ENCODE results near the gene GBA2. TPM values are rescaled to one million over a fixed set of nuclear protein-coding genes. Genes with fewer than 3 reads are reported as not detected.

The GBA2 gene
- polyA plus RNA-seq, 1 donor (not counting 4 experiments of a cell fraction or from before 2014, with no cell fraction given): 31.7 TPM

DNA sequence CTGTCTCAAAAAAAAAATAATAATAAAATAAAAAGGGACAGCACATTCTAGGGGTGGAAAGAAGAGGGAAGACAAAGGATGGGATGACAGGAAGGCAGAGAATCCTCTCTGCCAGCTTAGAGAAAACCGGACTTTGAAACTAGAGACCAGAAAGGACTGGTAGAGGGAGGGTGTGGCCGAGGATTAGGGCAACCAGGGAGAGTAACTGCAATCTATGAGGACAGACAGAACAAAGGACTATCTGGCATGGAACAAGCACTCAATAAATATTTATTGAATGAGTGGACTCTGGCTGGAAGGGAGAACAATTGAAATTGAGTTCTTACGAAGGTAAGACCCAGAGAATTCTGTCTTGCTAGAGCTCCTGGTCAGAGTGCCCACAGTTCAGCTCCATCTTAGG is 2.4 kb downstream of the GBA2 start:
- H4K20me1 ChIP-seq (ENCODE audit: control insufficient read depth, extremely low read depth, insufficient read depth, low read length): peaks cover 5% of the 10 kb centered on the region
- H3K9me1 ChIP-seq (ENCODE audit: control insufficient read depth, extremely low read depth, insufficient read depth, low read length): peaks cover 3% of the 10 kb centered on the region
- peaks cover 19 to 29% of the 10 kb centered on the region in 2 experiments for H3K36me3 ChIP-seq (ENCODE audit: control insufficient read depth in 2 of 2, extremely low read depth in 1 of 2, insufficient read depth in 2 of 2, low read length in 2 of 2)
- H3K9ac ChIP-seq (ENCODE audit: control insufficient read depth, extremely low read depth, insufficient read depth, low read length): no peak overlapping the region
- H3K4me3 ChIP-seq (ENCODE audit: control insufficient read depth in 2 of 3, extremely low read depth in 1 of 3, insufficient read depth in 2 of 3, low read depth in 1 of 3, low read length in 3 of 3): peak overlapping the region; percentile 73 to 80 (median 80)
- no peak for FAIRE-seq
- dilution Hi-C loops (cut with MboI; ENCODE audit: extremely low pct_ligation_motif_present, low sequenced_read_pairs): no loop called here
- H3K4me2 ChIP-seq (ENCODE audit: control insufficient read depth, extremely low read depth, insufficient read depth, low read depth, low read length): peak overlapping the region; percentile 89
- H3K79me2 ChIP-seq (ENCODE audit: control insufficient read depth, insufficient read depth, low read length): peaks cover 43% of the 10 kb centered on the region
- H3K27ac ChIP-seq (ENCODE audit: control insufficient read depth, insufficient read depth, low read length): no peak overlapping the region
- H2AFZ ChIP-seq (ENCODE audit: control insufficient read depth, low read length): no peak overlapping the region
- H3K27me3 ChIP-seq (ENCODE audit: control insufficient read depth, extremely low read depth, insufficient read depth, low read length): no peaks in the 10 kb centered on the region
- TF ChIP-seq, protein P1, sequence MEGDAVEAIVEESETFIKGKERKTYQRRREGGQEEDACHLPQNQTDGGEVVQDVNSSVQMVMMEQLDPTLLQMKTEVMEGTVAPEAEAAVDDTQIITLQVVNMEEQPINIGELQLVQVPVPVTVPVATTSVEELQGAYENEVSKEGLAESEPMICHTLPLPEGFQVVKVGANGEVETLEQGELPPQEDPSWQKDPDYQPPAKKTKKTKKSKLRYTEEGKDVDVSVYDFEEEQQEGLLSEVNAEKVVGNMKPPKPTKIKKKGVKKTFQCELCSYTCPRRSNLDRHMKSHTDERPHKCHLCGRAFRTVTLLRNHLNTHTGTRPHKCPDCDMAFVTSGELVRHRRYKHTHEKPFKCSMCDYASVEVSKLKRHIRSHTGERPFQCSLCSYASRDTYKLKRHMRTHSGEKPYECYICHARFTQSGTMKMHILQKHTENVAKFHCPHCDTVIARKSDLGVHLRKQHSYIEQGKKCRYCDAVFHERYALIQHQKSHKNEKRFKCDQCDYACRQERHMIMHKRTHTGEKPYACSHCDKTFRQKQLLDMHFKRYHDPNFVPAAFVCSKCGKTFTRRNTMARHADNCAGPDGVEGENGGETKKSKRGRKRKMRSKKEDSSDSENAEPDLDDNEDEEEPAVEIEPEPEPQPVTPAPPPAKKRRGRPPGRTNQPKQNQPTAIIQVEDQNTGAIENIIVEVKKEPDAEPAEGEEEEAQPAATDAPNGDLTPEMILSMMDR (optimal IDR thresholded peaks at IDR 0.05 in 1 of 3, IDR thresholded peaks at IDR 0.05 in 1 of 3, conservative IDR thresholded peaks at IDR 0.05 in 1 of 3; ENCODE audit: extremely low read depth in 1 of 3, insufficient read depth in 2 of 3, low read length in 3 of 3): no peak
- no peak for TF ChIP-seq EZH2 (IDR thresholded peaks at IDR 0.05; ENCODE audit: low read length)
- DNase-seq (ENCODE audit: low read depth, low spot score): no peak
- no peaks in the 10 kb centered on the region for H3K9me3 ChIP-seq (ENCODE audit: control insufficient read depth, low read depth, low read length)
- H3K4me1 ChIP-seq (ENCODE audit: control insufficient read depth, extremely low read depth, insufficient read depth, low read length): peaks cover 24% of the 10 kb centered on the region

GRCh38 chr9:35745569-35745968 is 3.5 kb downstream of the GBA2 start:
- no peaks in the 10 kb centered on the region for H3K9me3 ChIP-seq (ENCODE audit: control insufficient read depth, low read depth, low read length)
- H3K27ac ChIP-seq (ENCODE audit: control insufficient read depth, insufficient read depth, low read length): no peak overlapping the region
- no peak overlapping the region for H2AFZ ChIP-seq (ENCODE audit: control insufficient read depth, low read length)
- dilution Hi-C loops (cut with MboI; ENCODE audit: extremely low pct_ligation_motif_present, low sequenced_read_pairs): no loop called here
- TF ChIP-seq, protein P1 (optimal IDR thresholded peaks at IDR 0.05 in 1 of 3, IDR thresholded peaks at IDR 0.05 in 1 of 3, conservative IDR thresholded peaks at IDR 0.05 in 1 of 3; ENCODE audit: extremely low read depth in 1 of 3, insufficient read depth in 2 of 3, low read length in 3 of 3): no peak
- TF ChIP-seq EZH2 (IDR thresholded peaks at IDR 0.05; ENCODE audit: low read length): no peak
- H4K20me1 ChIP-seq (ENCODE audit: control insufficient read depth, extremely low read depth, insufficient read depth, low read length): peaks cover 5% of the 10 kb centered on the region
- FAIRE-seq: no peak
- no peak overlapping the region for H3K9ac ChIP-seq (ENCODE audit: control insufficient read depth, extremely low read depth, insufficient read depth, low read length)
- DNase-seq (ENCODE audit: low read depth, low spot score): no peak
- H3K9me1 ChIP-seq (ENCODE audit: control insufficient read depth, extremely low read depth, insufficient read depth, low read length): peaks cover 3% of the 10 kb centered on the region
- H3K4me2 ChIP-seq (ENCODE audit: control insufficient read depth, extremely low read depth, insufficient read depth, low read depth, low read length): peak overlapping the region; percentile 58
- peaks cover 24% of the 10 kb centered on the region for H3K4me1 ChIP-seq (ENCODE audit: control insufficient read depth, extremely low read depth, insufficient read depth, low read length)
- no peaks in the 10 kb centered on the region for H3K27me3 ChIP-seq (ENCODE audit: control insufficient read depth, extremely low read depth, insufficient read depth, low read length)
- peaks cover 15 to 27% of the 10 kb centered on the region in 2 experiments for H3K36me3 ChIP-seq (ENCODE audit: control insufficient read depth in 2 of 2, extremely low read depth in 1 of 2, insufficient read depth in 2 of 2, low read length in 2 of 2)
- peaks cover 43% of the 10 kb centered on the region for H3K79me2 ChIP-seq (ENCODE audit: control insufficient read depth, insufficient read depth, low read length)
- H3K4me3 ChIP-seq (ENCODE audit: control insufficient read depth in 2 of 3, extremely low read depth in 1 of 3, insufficient read depth in 2 of 3, low read depth in 1 of 3, low read length in 3 of 3): no peak overlapping the region
